Adrenal gland (tissue), 5 donors: ENCODE results near the gene NSMCE1.

Source experiments
- POLR2A ChIP-seq, 2 donors: fragments of 450-650 bp; IDR thresholded peaks; one replicate each; pipeline ENCODE4 v1.6.1; 2017; ENCODE audit warnings: antibody characterized with exemption in 2 of 2, mild to moderate bottlenecking in 2 of 2, moderate library complexity in 1 of 2
- TF ChIP-seq, protein P1 (sequence below), 6 experiments: fragments of 450-650 bp in 4 of 6; fragments of 200-600 bp in 2 of 6; sonication (generic) in 1 of 6; IDR thresholded peaks; 1 replicate in 5 of 6; 2 replicates in 1 of 6; pipeline versions ENCODE4 v1.5.1 to v1.8.0; 2016 to 2021; ENCODE audit warnings: antibody characterized with exemption in 6 of 6, mild to moderate bottlenecking in 2 of 6, moderate library complexity in 1 of 6
- donor health status: DM: no; HTN: no; CAD: no.

DNA sequence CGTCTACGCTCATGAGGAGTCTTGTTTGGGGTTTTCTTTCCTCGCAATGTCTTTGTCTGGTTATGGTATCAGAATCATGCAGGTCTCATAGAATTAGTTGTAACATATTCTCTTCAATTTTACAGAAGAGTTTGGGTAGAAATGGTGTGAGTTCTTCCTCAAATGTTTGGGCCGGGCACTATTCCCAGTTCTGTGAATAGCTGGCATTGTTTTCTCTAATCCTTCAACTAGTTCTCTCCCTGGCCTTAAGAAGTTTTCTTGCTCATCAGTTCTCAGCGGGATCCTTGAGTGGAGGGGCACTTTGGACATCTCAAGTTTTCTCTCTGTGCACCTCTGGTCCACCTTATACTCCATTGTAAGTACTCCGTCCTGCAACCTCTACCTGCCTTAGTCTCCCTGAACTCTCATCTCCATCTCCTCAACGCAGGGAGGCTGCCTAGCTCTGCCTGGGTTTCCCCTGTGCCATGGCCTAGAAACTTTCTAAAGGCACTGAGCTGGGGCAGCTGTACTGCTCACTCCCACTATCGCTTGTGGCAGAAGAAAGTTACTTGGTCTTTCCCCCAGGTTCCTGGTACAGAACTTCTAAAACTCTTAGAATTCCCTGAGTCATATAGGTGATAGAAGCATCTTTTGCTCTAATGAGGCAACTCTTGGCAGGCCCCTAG, 16.9 kb downstream of the NSMCE1 start:
- TF ChIP-seq, protein P1, sequence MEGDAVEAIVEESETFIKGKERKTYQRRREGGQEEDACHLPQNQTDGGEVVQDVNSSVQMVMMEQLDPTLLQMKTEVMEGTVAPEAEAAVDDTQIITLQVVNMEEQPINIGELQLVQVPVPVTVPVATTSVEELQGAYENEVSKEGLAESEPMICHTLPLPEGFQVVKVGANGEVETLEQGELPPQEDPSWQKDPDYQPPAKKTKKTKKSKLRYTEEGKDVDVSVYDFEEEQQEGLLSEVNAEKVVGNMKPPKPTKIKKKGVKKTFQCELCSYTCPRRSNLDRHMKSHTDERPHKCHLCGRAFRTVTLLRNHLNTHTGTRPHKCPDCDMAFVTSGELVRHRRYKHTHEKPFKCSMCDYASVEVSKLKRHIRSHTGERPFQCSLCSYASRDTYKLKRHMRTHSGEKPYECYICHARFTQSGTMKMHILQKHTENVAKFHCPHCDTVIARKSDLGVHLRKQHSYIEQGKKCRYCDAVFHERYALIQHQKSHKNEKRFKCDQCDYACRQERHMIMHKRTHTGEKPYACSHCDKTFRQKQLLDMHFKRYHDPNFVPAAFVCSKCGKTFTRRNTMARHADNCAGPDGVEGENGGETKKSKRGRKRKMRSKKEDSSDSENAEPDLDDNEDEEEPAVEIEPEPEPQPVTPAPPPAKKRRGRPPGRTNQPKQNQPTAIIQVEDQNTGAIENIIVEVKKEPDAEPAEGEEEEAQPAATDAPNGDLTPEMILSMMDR (IDR thresholded peaks at IDR 0.05): no peak
- TF ChIP-seq POLR2A (IDR thresholded peaks at IDR 0.05): no peak
